Hematopoietic multipotent progenitor cell treated with erythropoietin and hydrocortisone succinate and interleukin-3 and kit ligand, for 15 days (in vitro differentiated cells): ENCODE results near the gene GDAP2.
"Not testable (repeated sequence)": the region's sequence is repeated elsewhere in the genome, so short reads cannot be mapped to it uniquely, and the experiment has no call there.

Experiments
- DNase-seq: peaks from one replicate; pipeline ENCODE4 v3.0.0-alpha.2; 2015; ENCODE audit warnings: low spot score

Gene GDAP2

GRCh38 chr1:117929343-117930172, at the start of gene GDAP2, which contains the start of gene WDR3:
TSS of gene GDAP2 (minus strand) at chr1:117929621. CDS start at chr1:117920357, 9,264 bp downstream.
TSS of gene WDR3 (plus strand) at chr1:117929739. CDS start at chr1:117933320, 3,581 bp downstream.
- peak; percentile 96 for DNase-seq

GRCh38 chr1:117976381-117976780, 47.0 kb upstream of the GDAP2 start:
- no peak for DNase-seq

GRCh38 chr1:117971777-117972176, 42.4 kb upstream of the GDAP2 start:
- DNase-seq, result no peak

GRCh38 chr1:117970252-117970651, 40.8 kb upstream of the GDAP2 start:
- no peak for DNase-seq

- no peak for DNase-seq
Measured at GRCh38 chr1:117967881-117968280, 38.5 kb upstream of the GDAP2 start.

- DNase-seq, result no peak
Measured at GRCh38 chr1:117967477-117967876, 38.1 kb upstream of the GDAP2 start.

- no peak for DNase-seq
Measured at GRCh38 chr1:117964290-117965038, 35.0 kb upstream of the GDAP2 start.

GRCh38 chr1:117959364-117959763, 29.9 kb upstream of the GDAP2 start:
- no peak for DNase-seq

GRCh38 chr1:117952386-117952785, 23.0 kb upstream of the GDAP2 start:
- no peak for DNase-seq

- DNase-seq, result no peak
Measured at GRCh38 chr1:117942293-117942692, 12.9 kb upstream of the GDAP2 start.

GRCh38 chr1:117933769-117934168, 4.3 kb upstream of the GDAP2 start:
- DNase-seq, result no peak

- DNase-seq, result no peak
Measured at GRCh38 chr1:117932576-117932975, 3.2 kb upstream of the GDAP2 start.

- DNase-seq, result no peak
Measured at GRCh38 chr1:117930484-117930883, 1.1 kb upstream of the GDAP2 start.

- no peak for DNase-seq
Measured at GRCh38 chr1:117930173-117930447, 689 bp upstream of the GDAP2 start.

- no peak for DNase-seq
Measured at GRCh38 chr1:117928881-117929342, 509 bp downstream of the GDAP2 start.

GRCh38 chr1:117925981-117926380, 3.4 kb downstream of the GDAP2 start:
- DNase-seq, result no peak

- DNase-seq, result not testable (repeated sequence)
Measured at GRCh38 chr1:117922717-117923116, 6.7 kb downstream of the GDAP2 start.

GRCh38 chr1:117921991-117922390, 7.4 kb downstream of the GDAP2 start:
- no peak for DNase-seq

- DNase-seq, result no peak
Measured at GRCh38 chr1:117919376-117919775, 10.0 kb downstream of the GDAP2 start.

GRCh38 chr1:117911051-117911450, 18.4 kb downstream of the GDAP2 start:
- no peak for DNase-seq

GRCh38 chr1:117905019-117905418, 24.4 kb downstream of the GDAP2 start:
- no peak for DNase-seq

- DNase-seq, result no peak
Measured at GRCh38 chr1:117904485-117904884, 24.9 kb downstream of the GDAP2 start.

- no peak for DNase-seq
Measured at GRCh38 chr1:117902944-117903343, 26.5 kb downstream of the GDAP2 start.
